Activated CD8-positive, alpha-beta memory T cell treated with anti-CD3 and anti-CD28 coated beads, Interleukin-2, amount 50 U/mL, for 4 hours (primary cell): ENCODE data around the gene SC5D.
A peak's percentile ranks its signal among the peaks of the same experiment; 100 is the strongest.

ENCODE experiments used
- DNase-seq: peaks from one replicate; pipeline ENCODE4 v3.0.0-alpha.2; 2020

Gene SC5D

GRCh38 chr11:121293288-121293594 lies 670 bp downstream of the SC5D start:
- no peak for DNase-seq

- DNase-seq = no peak
Measured at GRCh38 chr11:121295246-121296029, 2.9 kb downstream of the SC5D start.

- no peak for DNase-seq
Measured at GRCh38 chr11:121297872-121298271, 5.3 kb downstream of the SC5D start.

- DNase-seq = no peak
Measured at GRCh38 chr11:121298774-121299173, 6.2 kb downstream of the SC5D start.

- DNase-seq = no peak
Measured at GRCh38 chr11:121299417-121299816, 6.8 kb downstream of the SC5D start.

- DNase-seq = no peak
Measured at GRCh38 chr11:121300313-121300971, 7.9 kb downstream of the SC5D start.

GRCh38 chr11:121300972-121301699 lies 8.6 kb downstream of the SC5D start:
- DNase-seq = no peak

GRCh38 chr11:121304759-121305158 lies 12.2 kb downstream of the SC5D start:
- no peak for DNase-seq

- no peak for DNase-seq
Measured at GRCh38 chr11:121308816-121309215, 16.2 kb downstream of the SC5D start.

- no peak for DNase-seq
Measured at GRCh38 chr11:121309688-121310087, 17.1 kb downstream of the SC5D start.

GRCh38 chr11:121310908-121311307 lies 18.3 kb downstream of the SC5D start:
- DNase-seq = no peak

GRCh38 chr11:121311373-121311772 lies 18.8 kb downstream of the SC5D start:
- no peak for DNase-seq

GRCh38 chr11:121312483-121312882 lies 19.9 kb downstream of the SC5D start:
- DNase-seq = no peak

- DNase-seq = no peak
Measured at GRCh38 chr11:121318848-121319834, 26.6 kb downstream of the SC5D start.

- no peak for DNase-seq
Measured at GRCh38 chr11:121321614-121322243, 29.2 kb downstream of the SC5D start.

GRCh38 chr11:121323046-121323607 lies 30.6 kb downstream of the SC5D start:
- DNase-seq = no peak

- no peak for DNase-seq
Measured at GRCh38 chr11:121326230-121326629, 33.7 kb downstream of the SC5D start.

GRCh38 chr11:121327553-121327952 lies 35.0 kb downstream of the SC5D start:
- DNase-seq = no peak

GRCh38 chr11:121328176-121328966 lies 35.8 kb downstream of the SC5D start:
- DNase-seq = peak; percentile 19

GRCh38 chr11:121328967-121329679 lies 36.6 kb downstream of the SC5D start:
- DNase-seq = no peak
